Left ventricle myocardium inferior (tissue), 1 donor: ENCODE results near the gene NSG2. TPM values are rescaled to one million over a fixed set of nuclear protein-coding genes. Genes with fewer than 3 reads are reported as not detected.

Experiments
- DNase-seq: peaks from one replicate; pipeline ENCODE4 v3.0.0-alpha.2; 2020
- H3K27ac ChIP-seq: fragments of 200-600 bp; replicated peaks from 2 replicates; pipeline ENCODE4 v1.8.0; 2021
- H3K27me3 ChIP-seq: fragments of 200-600 bp; 2 replicates; pipeline ENCODE4 v1.8.0; 2021; ENCODE audit warnings: low read depth
- H3K36me3 ChIP-seq: fragments of 200-600 bp; 2 replicates; pipeline ENCODE4 v1.8.0; 2021
- H3K4me1 ChIP-seq: fragments of 200-600 bp; 2 replicates; pipeline ENCODE4 v1.8.0; 2021
- H3K4me3 ChIP-seq: fragments of 200-600 bp; 2 replicates; pipeline ENCODE4 v1.8.0; 2021; ENCODE audit warnings: mild to moderate bottlenecking, moderate library complexity
- H3K9me3 ChIP-seq: fragments of 200-600 bp; replicated peaks from 2 replicates; pipeline ENCODE4 v1.8.0; 2021
- CTCF ChIP-seq: fragments of 200-600 bp; IDR thresholded peaks from 2 replicates; pipeline ENCODE4 v1.8.0; 2021; ENCODE audit warnings: antibody characterized with exemption, mild to moderate bottlenecking, borderline replicate concordance
- intact Hi-C: fragments of 100-400 bp; cut with micrococcal nuclease; formaldehyde crosslinking; loops from one replicate; pipeline ENCODE4 v1.11.0; 2022
- total RNA-seq: library from RNA; stranded (reverse); fragmentation: NEBNext Ultra II Directional; extraction: Animal tissue kit (Norgen Biotek cat#: 25700); gene quantifications from one replicate; pipeline ENCODE4 v1.2.1, GENCODE V29; 2021
- donor health status: DM: no; HTN: yes; CAD: no; lungs with severe emphysema.

Gene NSG2
- total RNA-seq, 1 donor from 2014 or later, result 0.08 TPM

DNA sequence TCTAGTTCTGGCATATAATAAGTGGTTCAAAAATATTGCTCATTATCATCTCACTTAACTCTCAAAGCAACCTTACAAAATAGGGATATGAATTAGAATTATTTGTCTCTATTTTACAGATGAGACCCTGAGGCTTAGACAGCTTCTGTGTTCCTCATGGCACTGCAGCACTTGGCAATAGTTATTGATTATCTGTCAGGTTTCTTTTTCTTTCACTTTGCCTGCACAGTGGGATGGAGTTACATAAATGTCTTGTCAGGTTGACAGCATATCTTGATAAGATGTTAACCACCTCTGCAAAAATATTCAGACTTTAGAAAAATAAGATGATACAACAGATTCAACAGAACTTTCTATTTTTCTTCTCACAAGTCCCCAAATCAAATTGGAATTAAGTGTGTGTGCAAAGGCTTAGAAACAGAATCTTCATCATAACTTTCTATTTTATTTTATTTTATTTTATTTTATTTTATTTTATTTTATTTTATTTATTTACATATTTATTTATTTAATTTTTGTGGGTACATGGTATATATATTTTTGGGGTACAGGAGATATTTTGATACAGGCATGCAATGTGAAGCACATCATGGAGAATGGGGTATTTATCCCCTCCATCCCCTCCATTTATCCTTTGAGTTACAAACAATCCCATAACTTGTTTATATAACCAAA lies 17.7 kb downstream of the NSG2 start:
- H3K27ac ChIP-seq, result no peak overlapping the region
- no peaks in the 10 kb centered on the region for H3K4me1 ChIP-seq
- H3K9me3 ChIP-seq, result peaks cover 10% of the 10 kb centered on the region
- no peaks in the 10 kb centered on the region for H3K36me3 ChIP-seq
- no peak for TF ChIP-seq CTCF
- H3K4me3 ChIP-seq, result no peak overlapping the region
- intact Hi-C loops, result no loop called here
- peaks cover 33% of the 10 kb centered on the region for H3K27me3 ChIP-seq
- no peak for DNase-seq

GRCh38 chr5:174064171-174064570 lies 18.7 kb downstream of the NSG2 start:
- H3K9me3 ChIP-seq, result peaks cover 10% of the 10 kb centered on the region
- H3K27ac ChIP-seq, result no peak overlapping the region
- no peaks in the 10 kb centered on the region for H3K4me1 ChIP-seq
- no peaks in the 10 kb centered on the region for H3K36me3 ChIP-seq
- no peak overlapping the region for H3K4me3 ChIP-seq
- no peak for DNase-seq
- H3K27me3 ChIP-seq, result peaks cover 33% of the 10 kb centered on the region
- intact Hi-C loops, result no loop called here
- TF ChIP-seq CTCF, result no peak

GRCh38 chr5:174065528-174066197 lies 20.2 kb downstream of the NSG2 start:
- TF ChIP-seq CTCF, result no peak
- no peaks in the 10 kb centered on the region for H3K36me3 ChIP-seq
- H3K4me1 ChIP-seq, result no peaks in the 10 kb centered on the region
- H3K4me3 ChIP-seq, result no peak overlapping the region
- no peak overlapping the region for H3K27ac ChIP-seq
- intact Hi-C loops, result no loop called here
- H3K9me3 ChIP-seq, result peaks cover 2% of the 10 kb centered on the region
- DNase-seq, result no peak
- H3K27me3 ChIP-seq, result peaks cover 33% of the 10 kb centered on the region

- no peak overlapping the region for H3K27ac ChIP-seq
- TF ChIP-seq CTCF, result no peak
- DNase-seq, result no peak
- intact Hi-C loops, result no loop called here
- H3K9me3 ChIP-seq, result no peaks in the 10 kb centered on the region
- peaks cover 27% of the 10 kb centered on the region for H3K27me3 ChIP-seq
- no peaks in the 10 kb centered on the region for H3K4me1 ChIP-seq
- H3K36me3 ChIP-seq, result no peaks in the 10 kb centered on the region
- no peak overlapping the region for H3K4me3 ChIP-seq
Observed at GRCh38 chr5:174067499-174067898, 22.0 kb downstream of the NSG2 start.

GRCh38 chr5:174071484-174071883 lies 26.0 kb downstream of the NSG2 start:
- H3K36me3 ChIP-seq, result no peaks in the 10 kb centered on the region
- intact Hi-C loops, result no loop called here
- peaks cover 6% of the 10 kb centered on the region for H3K27me3 ChIP-seq

More at GRCh38 chr5:174071484-174071883, 26.0 kb downstream of the NSG2 start:
- Histone ChIP-seq H3K4me3 (no peak overlapping the region), H3K27ac (no peak overlapping the region), H3K4me1 (no peaks in the 10 kb centered on the region), H3K9me3 (no peaks in the 10 kb centered on the region)
- no peak for TF ChIP-seq CTCF
- no peak for DNase-seq
